Transverse colon (tissue), 4 donors: Measurements from ENCODE around the gene TUBB2B. TPM values are rescaled to one million over a fixed set of nuclear protein-coding genes. Genes with fewer than 3 reads are reported as not detected.

Experiments
- DNase-seq: peaks from one replicate; pipeline ENCODE4 v3.0.0-alpha.2; 2019
- H3K27ac ChIP-seq, 4 donors: fragments of 200-600 bp; sonication (generic); 2 replicates each; pipeline ENCODE4 v1.5.1; 2016 to 2018; ENCODE audit warnings: inconsistent platforms in 4 of 4
- H3K27me3 ChIP-seq: fragments of 200-600 bp; sonication (generic); 2 replicates; pipeline ENCODE4 v1.5.1; 2017; ENCODE audit warnings: inconsistent platforms
- H3K36me3 ChIP-seq, 4 donors: fragments of 200-600 bp; sonication (generic); 2 replicates each; pipeline ENCODE4 v1.5.1; 2017 to 2019; ENCODE audit warnings: inconsistent platforms in 4 of 4
- H3K4me1 ChIP-seq, 4 donors: fragments of 200-600 bp; sonication (generic); 2 replicates each; pipeline ENCODE4 v1.5.1; 2017 to 2020; ENCODE audit warnings: inconsistent platforms in 4 of 4
- H3K4me3 ChIP-seq, 4 donors: fragments of 200-600 bp; sonication (generic); 1 replicate in 1 of 4; 2 replicates in 3 of 4; pipeline versions ENCODE4 v1.5.1 to v1.6.1; 2017 to 2019; ENCODE audit warnings: inconsistent platforms in 4 of 4
- H3K9me3 ChIP-seq, 2 donors: fragments of 200-600 bp; sonication (generic); 2 replicates each; pipeline ENCODE4 v1.5.1; 2017 to 2019; ENCODE audit warnings: inconsistent platforms in 2 of 2
- CTCF ChIP-seq, 5 experiments: fragments of 200-600 bp in 3 of 5; fragments of 450-650 bp in 2 of 5; sonication (generic) in 3 of 5; IDR thresholded peaks; 1 replicate in 2 of 5; 2 replicates in 3 of 5; pipeline ENCODE4 v1.5.1; 2016 to 2017; ENCODE audit warnings: antibody characterized with exemption in 5 of 5, inconsistent platforms in 3 of 5, mild to moderate bottlenecking in 2 of 5, moderate library complexity in 1 of 5
- EP300 ChIP-seq: sonication (generic); formaldehyde crosslinking; IDR thresholded peaks from one replicate; pipeline ENCODE4 v1.6.1; 2017; ENCODE audit warnings: antibody characterized with exemption, low read depth
- POLR2A ChIP-seq: fragments of 450-650 bp; IDR thresholded peaks from one replicate; pipeline ENCODE4 v1.6.1; 2016; ENCODE audit warnings: antibody characterized with exemption, mild to moderate bottlenecking, moderate library complexity
- POLR2AphosphoS5 ChIP-seq, 3 donors: sonication (generic); formaldehyde crosslinking; IDR thresholded peaks; one replicate each; pipeline ENCODE4 v1.6.1; 2016; ENCODE audit warnings: antibody characterized with exemption in 3 of 3
- WGBS, 2 donors: methylation state at CpG; one replicate each; pipeline ENCODE4 v1.1.5; 2018; ENCODE audit warnings: low coverage in 1 of 2; 5-methylcytosine and 5-hydroxymethylcytosine counted together
- in situ Hi-C, 4 donors: fragments of 200-750 bp; cut with MboI; loops; one replicate each; pipeline versions ENCODE4 v1.15.0 to v1.15.1; 2017; ENCODE audit warnings: low sequenced_read_pairs in 3 of 4, low pct_ligation_motif_present in 1 of 4, low pct_unique_long_range_greater_than_20kb in 1 of 4
- intact Hi-C: fragments of 100-400 bp; cut with DNase I; formaldehyde crosslinking; loops from one replicate; pipeline ENCODE4 v1.15.1; 2023; ENCODE audit warnings: low total_unique reads
- total RNA-seq, 4 donors: library from RNA; depleted of rRNA; stranded (reverse); fragments of >200 nt; gene quantifications; one replicate each; pipeline ENCODE4 v1.1.0, GENCODE V29; 2016

The TUBB2B gene
- total RNA-seq, 4 donors from 2014 or later = 2.9 to 14.9 (median 9.4) TPM

GRCh38 chr6:3258201-3258600 lies 30.7 kb upstream of the TUBB2B start:
- no peaks in the 10 kb centered on the region for H3K27me3 ChIP-seq
- H3K4me1 ChIP-seq = peaks cover 15 to 26% (median 21%) of the 10 kb centered on the region in 4 donors
- H3K27ac ChIP-seq = peak overlapping the region; percentile 82 to 87 (median 86)
- DNase-seq = no peak
- in situ Hi-C loops = loop anchor here in 1 of 4 donors (10.0 kb wide), 1 partner anchor 133 kb away; no protein-coding TSS in a partner anchor
- no peak for TF ChIP-seq POLR2A
- no peak for TF ChIP-seq CTCF (IDR thresholded peaks at IDR 0.05)
- no peak for TF ChIP-seq EP300
- TF ChIP-seq POLR2AphosphoS5 (IDR thresholded peaks at IDR 0.05) = no peak
- H3K4me3 ChIP-seq = peak overlapping the region; percentile 33 to 90 (median 80)
- H3K36me3 ChIP-seq = no peaks in the 10 kb centered on the region
- intact Hi-C loops = no loop called here
- no peaks in the 10 kb centered on the region for H3K9me3 ChIP-seq
- 47 to 56% methylated on average over 11 to 12 of the region's 12 CpGs for WGBS, 2 donors

- Histone ChIP-seq H3K4me3 (no peak overlapping the region), H3K36me3 (no peaks in the 10 kb centered on the region), H3K4me1 (peaks cover 3 to 14% (median 6%) of the 10 kb centered on the region in 4 donors), H3K27me3 (no peaks in the 10 kb centered on the region), H3K9me3 (no peaks in the 10 kb centered on the region), H3K27ac (no peak overlapping the region)
- 98% methylated on average over 40 of the region's 40 CpGs; no CpG with 5 or more reads in 1 of the 2 donors for WGBS, 2 donors
- intact Hi-C loops (loop anchor here (5.0 kb wide), 2 partner anchors 91 to 126 kb away; no protein-coding TSS in a partner anchor), in situ Hi-C loops (loop anchor here in 3 of 4 donors (5.0 to 10.0 kb wide), 3 partner anchors 126 to 131 kb away; no protein-coding TSS in a partner anchor)
- no peak for DNase-seq
- TF ChIP-seq POLR2AphosphoS5 (IDR thresholded peaks at IDR 0.05) (no peak), POLR2A (no peak), CTCF (IDR thresholded peaks at IDR 0.05) (no peak), EP300 (no peak)
These were observed 26.1 kb upstream of the TUBB2B start for GRCh38 chr6:3253597-3253961.

- Histone ChIP-seq H3K27ac (no peak overlapping the region), H3K4me3 (no peak overlapping the region), H3K27me3 (no peaks in the 10 kb centered on the region), H3K36me3 (no peaks in the 10 kb centered on the region), H3K4me1 (peaks cover 0 to 13% (median 6%) of the 10 kb centered on the region in 4 donors), H3K9me3 (no peaks in the 10 kb centered on the region)
- DNase-seq = no peak
- WGBS, 2 donors = 94% methylated on average over 22 of the region's 22 CpGs; no CpG with 5 or more reads in 1 of the 2 donors
- intact Hi-C loops = loop anchor here (5.0 kb wide), 2 partner anchors 91 to 126 kb away; no protein-coding TSS in a partner anchor
- no peak for TF ChIP-seq POLR2A
- no peak for TF ChIP-seq POLR2AphosphoS5 (IDR thresholded peaks at IDR 0.05)
- no peak for TF ChIP-seq CTCF (IDR thresholded peaks at IDR 0.05)
- TF ChIP-seq EP300 = no peak
- in situ Hi-C loops = loop anchor here in 3 of 4 donors (5.0 to 10.0 kb wide), 3 partner anchors 126 to 131 kb away; no protein-coding TSS in a partner anchor
These were observed 25.6 kb upstream of the TUBB2B start for GRCh38 chr6:3252861-3253596.

GRCh38 chr6:3252369-3252768 lies 24.9 kb upstream of the TUBB2B start:
- TF ChIP-seq POLR2A = no peak
- no peak for TF ChIP-seq EP300
- no peak for TF ChIP-seq CTCF (IDR thresholded peaks at IDR 0.05)
- intact Hi-C loops = loop anchor here (5.0 kb wide), 2 partner anchors 90 to 125 kb away; no protein-coding TSS in a partner anchor
- DNase-seq = no peak
- Histone ChIP-seq H3K4me1 (peaks cover 0 to 20% (median 8%) of the 10 kb centered on the region in 4 donors), H3K27me3 (no peaks in the 10 kb centered on the region), H3K9me3 (no peaks in the 10 kb centered on the region), H3K27ac (no peak overlapping the region), H3K36me3 (no peaks in the 10 kb centered on the region), H3K4me3 (no peak overlapping the region)
- 89 to 93% methylated on average over 2 to 10 of the region's 10 CpGs for WGBS, 2 donors
- in situ Hi-C loops = loop anchor here in 3 of 4 donors (5.0 to 10.0 kb wide), 3 partner anchors 125 to 130 kb away; no protein-coding TSS in a partner anchor
